MM.1S (cell line): ENCODE data around the gene FSTL1.

ENCODE experiments used
- CTCF ChIP-seq: fragments of 300-600 bp; sonication (generic); IDR thresholded peaks from 2 replicates; pipeline ENCODE4 v1.5.1; 2016; ENCODE audit warnings: antibody characterized with exemption, low read length, mixed read lengths
- EZH2 ChIP-seq: fragments of 300-600 bp; sonication (generic); optimal IDR thresholded peaks from 2 replicates; pipeline ENCODE3; 2017; ENCODE audit warnings: low read depth, mild to moderate bottlenecking, antibody characterized with exemption, low read length, mixed read lengths
- EZH2phosphoT487 ChIP-seq: fragments of 300-600 bp; sonication (generic); IDR thresholded peaks from 2 replicates; pipeline ENCODE4 v1.6.1; 2018; ENCODE audit warnings: antibody characterized with exemption, low read length

- peak; percentile 84 for TF ChIP-seq CTCF
- no peak for TF ChIP-seq EZH2
- no peak for TF ChIP-seq EZH2phosphoT487
Measured at GRCh38 chr3:120418866-120419490, 31.8 kb downstream of the FSTL1 start.
